ENCODE data around the gene MEF2D. TPM values are rescaled to one million over a fixed set of nuclear protein-coding genes. Genes with fewer than 3 reads are reported as not detected.
A peak's percentile ranks its signal among the peaks of the same experiment; 100 is the strongest.

The MEF2D gene
- polyA plus RNA-seq, 1 donor (not counting 4 experiments of a cell fraction or from before 2014, with no cell fraction given), result 9.3 TPM

- FAIRE-seq (no peak), DNase-seq (ENCODE audit: low read depth, low spot score) (no peak)
- TF ChIP-seq EZH2 (IDR thresholded peaks at IDR 0.05; ENCODE audit: low read length) (no peak), CTCF (optimal IDR thresholded peaks at IDR 0.05 in 1 of 3, IDR thresholded peaks at IDR 0.05 in 1 of 3, conservative IDR thresholded peaks at IDR 0.05 in 1 of 3; ENCODE audit: extremely low read depth in 1 of 3, insufficient read depth in 2 of 3, low read length in 3 of 3) (peak; percentile 50 to 58 (median 50))
Measured at GRCh38 chr1:156444407-156445001, 56.1 kb downstream of the MEF2D start.

GRCh38 chr1:156443286-156443685 is 57.3 kb downstream of the MEF2D start:
- DNase-seq (ENCODE audit: low read depth, low spot score) (no peak), FAIRE-seq (no peak)
- no peaks in the 10 kb centered on the region for H3K9me1 ChIP-seq (ENCODE audit: control insufficient read depth, extremely low read depth, insufficient read depth, low read length)
- H4K20me1 ChIP-seq (ENCODE audit: control insufficient read depth, extremely low read depth, insufficient read depth, low read length), result no peaks in the 10 kb centered on the region
- no peak overlapping the region for H3K9ac ChIP-seq (ENCODE audit: control insufficient read depth, extremely low read depth, insufficient read depth, low read length)
- H3K27me3 ChIP-seq (ENCODE audit: control insufficient read depth, extremely low read depth, insufficient read depth, low read length), result peaks cover 49% of the 10 kb centered on the region
- H2AFZ ChIP-seq (ENCODE audit: control insufficient read depth, low read length), result no peak overlapping the region
- H3K27ac ChIP-seq (ENCODE audit: control insufficient read depth, insufficient read depth, low read length), result no peak overlapping the region
- dilution Hi-C loops (cut with MboI; ENCODE audit: extremely low pct_ligation_motif_present, low sequenced_read_pairs), result no loop called here
- H3K9me3 ChIP-seq (ENCODE audit: control insufficient read depth, low read depth, low read length), result no peaks in the 10 kb centered on the region
- H3K79me2 ChIP-seq (ENCODE audit: control insufficient read depth, insufficient read depth, low read length), result no peaks in the 10 kb centered on the region
- H3K4me3 ChIP-seq (ENCODE audit: control insufficient read depth in 2 of 3, extremely low read depth in 1 of 3, insufficient read depth in 2 of 3, low read depth in 1 of 3, low read length in 3 of 3), result no peak overlapping the region
- H3K4me2 ChIP-seq (ENCODE audit: control insufficient read depth, extremely low read depth, insufficient read depth, low read depth, low read length), result no peak overlapping the region
- no peaks in the 10 kb centered on the region for H3K4me1 ChIP-seq (ENCODE audit: control insufficient read depth, extremely low read depth, insufficient read depth, low read length)
- no peaks in the 10 kb centered on the region for H3K36me3 ChIP-seq (ENCODE audit: control insufficient read depth in 2 of 2, extremely low read depth in 1 of 2, insufficient read depth in 2 of 2, low read length in 2 of 2)
- TF ChIP-seq CTCF (optimal IDR thresholded peaks at IDR 0.05 in 1 of 3, IDR thresholded peaks at IDR 0.05 in 1 of 3, conservative IDR thresholded peaks at IDR 0.05 in 1 of 3; ENCODE audit: extremely low read depth in 1 of 3, insufficient read depth in 2 of 3, low read length in 3 of 3) (no peak), EZH2 (IDR thresholded peaks at IDR 0.05; ENCODE audit: low read length) (no peak)

More at GRCh38 chr1:156444407-156445001, 56.1 kb downstream of the MEF2D start:
- Histone ChIP-seq H3K4me2 (ENCODE audit: control insufficient read depth, extremely low read depth, insufficient read depth, low read depth, low read length) (no peak overlapping the region), H3K36me3 (ENCODE audit: control insufficient read depth in 2 of 2, extremely low read depth in 1 of 2, insufficient read depth in 2 of 2, low read length in 2 of 2) (no peaks in the 10 kb centered on the region), H2AFZ (ENCODE audit: control insufficient read depth, low read length) (no peak overlapping the region), H4K20me1 (ENCODE audit: control insufficient read depth, extremely low read depth, insufficient read depth, low read length) (no peaks in the 10 kb centered on the region), H3K9me1 (ENCODE audit: control insufficient read depth, extremely low read depth, insufficient read depth, low read length) (no peaks in the 10 kb centered on the region), H3K79me2 (ENCODE audit: control insufficient read depth, insufficient read depth, low read length) (no peaks in the 10 kb centered on the region), H3K4me1 (ENCODE audit: control insufficient read depth, extremely low read depth, insufficient read depth, low read length) (no peaks in the 10 kb centered on the region), H3K27me3 (ENCODE audit: control insufficient read depth, extremely low read depth, insufficient read depth, low read length) (peaks cover 37% of the 10 kb centered on the region), H3K9ac (ENCODE audit: control insufficient read depth, extremely low read depth, insufficient read depth, low read length) (no peak overlapping the region), H3K4me3 (ENCODE audit: control insufficient read depth in 2 of 3, extremely low read depth in 1 of 3, insufficient read depth in 2 of 3, low read depth in 1 of 3, low read length in 3 of 3) (no peak overlapping the region), H3K9me3 (ENCODE audit: control insufficient read depth, low read depth, low read length) (no peaks in the 10 kb centered on the region), H3K27ac (ENCODE audit: control insufficient read depth, insufficient read depth, low read length) (no peak overlapping the region)
- dilution Hi-C loops (cut with MboI; ENCODE audit: extremely low pct_ligation_motif_present, low sequenced_read_pairs), result no loop called here

All from keratinocyte (primary cell).